Measurements from ENCODE around the gene GBP5.

Gene GBP5

DNA sequence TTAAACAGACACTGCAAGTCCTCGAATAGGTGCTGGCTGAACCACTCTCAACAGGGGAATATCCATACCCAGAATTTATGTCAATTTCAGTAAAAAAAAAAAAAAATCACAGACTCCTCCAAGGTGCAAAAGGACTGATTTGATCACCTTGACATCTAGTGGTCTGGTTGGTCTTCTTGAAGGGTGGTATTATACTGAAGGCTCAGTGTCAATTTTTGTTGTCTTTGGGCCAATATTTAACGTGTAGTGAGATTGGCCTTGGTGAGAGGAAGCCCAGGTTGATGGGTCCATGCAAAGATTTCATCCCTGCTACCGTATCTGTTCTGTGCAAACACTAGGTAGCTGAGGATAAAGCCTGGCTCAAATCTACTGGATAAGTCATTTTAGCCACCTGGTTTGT is 4.0 kb upstream of the GBP5 start:
- in situ Hi-C loops (cut with HindIII; ENCODE audit: low pct_ligation_motif_present, low sequenced_read_pairs) = no loop called here
- no peak overlapping the region for H3K4me3 ChIP-seq (ENCODE audit: low read depth, low read length)
- TF ChIP-seq, protein P1, sequence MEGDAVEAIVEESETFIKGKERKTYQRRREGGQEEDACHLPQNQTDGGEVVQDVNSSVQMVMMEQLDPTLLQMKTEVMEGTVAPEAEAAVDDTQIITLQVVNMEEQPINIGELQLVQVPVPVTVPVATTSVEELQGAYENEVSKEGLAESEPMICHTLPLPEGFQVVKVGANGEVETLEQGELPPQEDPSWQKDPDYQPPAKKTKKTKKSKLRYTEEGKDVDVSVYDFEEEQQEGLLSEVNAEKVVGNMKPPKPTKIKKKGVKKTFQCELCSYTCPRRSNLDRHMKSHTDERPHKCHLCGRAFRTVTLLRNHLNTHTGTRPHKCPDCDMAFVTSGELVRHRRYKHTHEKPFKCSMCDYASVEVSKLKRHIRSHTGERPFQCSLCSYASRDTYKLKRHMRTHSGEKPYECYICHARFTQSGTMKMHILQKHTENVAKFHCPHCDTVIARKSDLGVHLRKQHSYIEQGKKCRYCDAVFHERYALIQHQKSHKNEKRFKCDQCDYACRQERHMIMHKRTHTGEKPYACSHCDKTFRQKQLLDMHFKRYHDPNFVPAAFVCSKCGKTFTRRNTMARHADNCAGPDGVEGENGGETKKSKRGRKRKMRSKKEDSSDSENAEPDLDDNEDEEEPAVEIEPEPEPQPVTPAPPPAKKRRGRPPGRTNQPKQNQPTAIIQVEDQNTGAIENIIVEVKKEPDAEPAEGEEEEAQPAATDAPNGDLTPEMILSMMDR (IDR thresholded peaks at IDR 0.05; ENCODE audit: low read depth, low read length, missing control alignments) = no peak
- no peaks in the 10 kb centered on the region for H3K36me3 ChIP-seq (replicated peaks)
- no peaks in the 10 kb centered on the region for H3K27me3 ChIP-seq (replicated peaks)
- no peak for DNase-seq
- H3K27ac ChIP-seq = no peak overlapping the region

DNA sequence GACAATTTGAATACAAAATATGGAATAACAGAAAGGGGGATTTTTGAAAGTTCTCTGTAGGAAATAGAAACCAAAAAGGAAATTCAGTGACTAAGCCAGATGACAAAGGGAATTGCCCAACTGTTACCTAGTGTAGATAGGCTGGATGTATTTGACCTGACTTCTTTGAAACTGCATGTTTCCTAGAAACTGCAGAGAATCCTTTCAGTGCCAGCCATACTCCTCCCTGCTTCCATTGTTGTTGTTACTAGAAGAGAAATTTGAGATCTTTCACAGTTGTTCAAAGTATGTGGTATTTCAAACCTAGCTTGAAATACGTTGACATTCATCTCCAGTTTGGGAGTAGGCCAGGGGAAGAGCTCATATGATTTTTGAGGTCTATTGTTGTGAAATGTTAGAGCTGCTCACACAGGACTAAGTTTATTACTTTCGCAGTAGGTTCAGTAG is 1.8 kb upstream of the GBP5 start:
- in situ Hi-C loops (cut with HindIII; ENCODE audit: low pct_ligation_motif_present, low sequenced_read_pairs) = no loop called here
- TF ChIP-seq, protein P1 (IDR thresholded peaks at IDR 0.05; ENCODE audit: low read depth, low read length, missing control alignments) = no peak
- no peaks in the 10 kb centered on the region for H3K36me3 ChIP-seq (replicated peaks)
- no peaks in the 10 kb centered on the region for H3K27me3 ChIP-seq (replicated peaks)
- no peak overlapping the region for H3K4me3 ChIP-seq (ENCODE audit: low read depth, low read length)
- no peak for DNase-seq
- no peak overlapping the region for H3K27ac ChIP-seq

DNA sequence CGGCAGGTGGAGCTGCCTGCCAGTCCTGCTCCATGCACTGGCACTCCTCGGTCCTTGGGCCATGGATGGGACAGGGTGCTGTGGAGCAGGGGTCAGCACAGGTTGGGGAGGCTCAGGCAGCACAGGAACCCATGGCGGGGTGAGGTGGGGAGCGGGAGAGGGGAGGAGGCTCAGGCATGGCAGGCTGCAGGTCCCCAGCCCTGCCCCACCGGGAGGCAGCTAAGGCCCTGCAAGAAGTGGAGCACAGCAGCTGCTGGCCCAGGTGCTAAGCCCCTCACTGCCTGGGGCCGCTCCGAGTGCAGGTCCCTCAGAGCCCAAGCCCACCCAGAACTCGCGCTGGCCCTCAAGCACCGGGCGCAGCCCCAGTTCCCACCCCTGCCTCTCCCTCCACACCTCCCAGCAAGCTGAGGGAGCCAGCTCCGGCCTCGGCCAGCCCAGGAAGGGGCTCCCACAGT is 691 bp upstream of the GBP5 start:
- H3K27me3 ChIP-seq (replicated peaks) = no peaks in the 10 kb centered on the region
- no peak for DNase-seq
- no peak overlapping the region for H3K27ac ChIP-seq
- TF ChIP-seq, protein P1 (IDR thresholded peaks at IDR 0.05; ENCODE audit: low read depth, low read length, missing control alignments) = no peak
- in situ Hi-C loops (cut with HindIII; ENCODE audit: low pct_ligation_motif_present, low sequenced_read_pairs) = no loop called here
- H3K36me3 ChIP-seq (replicated peaks) = no peaks in the 10 kb centered on the region
- no peak overlapping the region for H3K4me3 ChIP-seq (ENCODE audit: low read depth, low read length)

DNA sequence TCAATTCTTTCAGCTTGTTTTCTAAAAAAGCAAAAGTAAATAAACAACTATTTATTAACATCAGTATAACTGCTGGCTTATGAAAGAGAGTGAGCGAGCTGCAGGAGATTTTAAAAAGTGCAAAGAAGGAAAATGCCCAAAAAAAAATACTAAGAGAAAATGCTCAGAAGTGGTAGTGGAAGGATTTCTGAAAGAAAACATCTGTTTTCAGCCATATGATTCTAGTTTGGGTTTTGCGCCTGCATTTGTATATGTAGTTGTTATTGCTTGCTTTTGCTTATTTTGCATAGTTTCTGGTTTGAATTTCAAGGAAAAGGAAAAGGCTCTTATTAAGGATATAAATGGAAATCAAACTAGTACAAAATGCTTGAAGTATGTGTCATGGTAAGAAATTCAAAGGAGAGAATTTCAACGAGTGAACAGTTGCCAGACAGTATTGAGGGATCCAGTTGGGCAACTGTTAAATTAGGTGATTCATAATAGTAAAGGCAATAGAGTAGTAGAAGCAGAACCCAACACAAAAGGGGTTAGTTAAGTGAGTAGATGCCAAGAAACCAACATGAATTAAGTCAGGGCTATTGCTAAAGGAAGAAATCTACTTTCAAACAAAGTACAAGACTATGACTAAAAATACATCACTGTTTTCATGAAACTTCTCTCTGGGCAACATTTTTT is 1.2 kb downstream of the GBP5 start:
- no peak overlapping the region for H3K4me3 ChIP-seq (ENCODE audit: low read depth, low read length)
- TF ChIP-seq, protein P1 (IDR thresholded peaks at IDR 0.05; ENCODE audit: low read depth, low read length, missing control alignments) = no peak
- no peak overlapping the region for H3K27ac ChIP-seq
- DNase-seq = no peak
- H3K27me3 ChIP-seq (replicated peaks) = no peaks in the 10 kb centered on the region
- H3K36me3 ChIP-seq (replicated peaks) = no peaks in the 10 kb centered on the region
- in situ Hi-C loops (cut with HindIII; ENCODE audit: low pct_ligation_motif_present, low sequenced_read_pairs) = no loop called here

DNA sequence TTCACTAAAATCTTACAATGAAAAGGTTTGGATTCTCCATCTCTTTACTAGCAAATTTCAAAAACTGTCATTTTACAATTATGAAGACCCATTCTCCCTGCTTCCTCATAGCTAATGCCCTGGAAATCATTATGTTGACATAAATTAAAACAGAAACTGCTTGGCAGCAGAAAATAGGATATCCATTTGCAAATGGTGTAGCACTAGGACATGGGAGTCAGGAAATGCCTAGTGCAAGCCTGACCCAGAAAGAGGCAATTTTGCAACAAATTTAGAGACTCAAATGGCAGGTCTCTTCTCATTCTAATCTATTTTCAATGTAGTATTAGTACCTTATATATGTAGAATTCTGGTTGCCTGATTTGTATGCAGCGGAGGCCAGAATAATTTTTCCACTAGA is 2.2 kb downstream of the GBP5 start:
- no peaks in the 10 kb centered on the region for H3K27me3 ChIP-seq (replicated peaks)
- no peak overlapping the region for H3K4me3 ChIP-seq (ENCODE audit: low read depth, low read length)
- no peak overlapping the region for H3K27ac ChIP-seq
- TF ChIP-seq, protein P1 (IDR thresholded peaks at IDR 0.05; ENCODE audit: low read depth, low read length, missing control alignments) = no peak
- in situ Hi-C loops (cut with HindIII; ENCODE audit: low pct_ligation_motif_present, low sequenced_read_pairs) = no loop called here
- no peaks in the 10 kb centered on the region for H3K36me3 ChIP-seq (replicated peaks)
- no peak for DNase-seq

DNA sequence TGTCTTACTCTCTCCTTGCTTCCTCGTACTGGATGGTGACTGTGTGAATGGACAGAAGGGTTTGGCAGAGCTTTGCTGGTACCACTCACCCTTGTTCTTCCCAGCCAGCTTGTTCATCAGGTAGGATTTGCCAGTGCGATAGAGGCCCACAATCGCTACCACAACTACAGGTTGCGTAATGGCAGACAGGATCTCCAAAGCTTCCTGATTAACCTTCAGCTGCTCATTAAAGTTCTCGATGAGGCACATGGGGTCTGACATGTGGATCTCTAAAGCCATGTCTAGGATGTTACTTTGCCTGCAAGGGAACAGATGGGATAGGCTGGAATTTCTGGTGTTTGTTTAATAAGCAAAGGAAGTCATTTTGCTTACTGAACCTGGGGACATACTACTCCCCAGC is 3.4 kb downstream of the GBP5 start:
- Histone ChIP-seq H3K36me3 (replicated peaks) (no peaks in the 10 kb centered on the region), H3K27me3 (replicated peaks) (no peaks in the 10 kb centered on the region), H3K27ac (no peak overlapping the region), H3K4me3 (ENCODE audit: low read depth, low read length) (no peak overlapping the region)
- in situ Hi-C loops (cut with HindIII; ENCODE audit: low pct_ligation_motif_present, low sequenced_read_pairs) = no loop called here
- TF ChIP-seq, protein P1 (IDR thresholded peaks at IDR 0.05; ENCODE audit: low read depth, low read length, missing control alignments) = no peak
- DNase-seq = no peak
